CD8-positive, alpha-beta memory T cell (primary cell): ENCODE data around the gene APOD. TPM values are rescaled to one million over a fixed set of nuclear protein-coding genes. Genes with fewer than 3 reads are reported as not detected.
A peak's percentile ranks its signal among the peaks of the same experiment; 100 is the strongest.

Source experiments
- CTCF ChIA-PET: fragments of 350-600 bp; sonication (Branson Sonifier 250); formaldehyde crosslinking; loops from one replicate; lab custom pipeline; 2021; ENCODE audit warnings: antibody characterized with exemption; lab: Charles Lee
- POLR2A ChIA-PET: fragments of 350-600 bp; sonication (Branson Sonifier 250); formaldehyde crosslinking; loops from one replicate; lab custom pipeline; 2021; ENCODE audit warnings: antibody characterized with exemption; lab: Charles Lee
- DNase-seq, 5 donors: peaks; one replicate each; pipeline versions ENCODE4 v3.0.0 to v3.0.0-alpha.2; 2020 to 2022; ENCODE audit warnings: mixed read lengths in 1 of 5
- H3K27ac ChIP-seq: one replicate; pipeline ENCODE4 v1.7.0; 2013; ENCODE audit warnings: low read depth, mild to moderate bottlenecking, low read length, moderate library complexity
- H3K27me3 ChIP-seq: 2 replicates; pipeline ENCODE4 v1.7.0; 2013; ENCODE audit warnings: low read length, mild to moderate bottlenecking; ENCODE audit not compliant: insufficient read depth, poor library complexity, severe bottlenecking
- H3K36me3 ChIP-seq: 2 replicates; pipeline ENCODE4 v1.7.0; 2013; ENCODE audit warnings: mild to moderate bottlenecking, low read length, moderate library complexity; ENCODE audit not compliant: insufficient read depth
- H3K4me1 ChIP-seq: 2 replicates; pipeline ENCODE4 v1.7.0; 2013; ENCODE audit warnings: mild to moderate bottlenecking, low read length, moderate library complexity; ENCODE audit not compliant: insufficient read depth
- H3K4me3 ChIP-seq: 2 replicates; pipeline ENCODE4 v1.7.0; 2013; ENCODE audit warnings: mild to moderate bottlenecking, low read length
- H3K9me3 ChIP-seq: 2 replicates; pipeline ENCODE4 v1.7.0; 2013; ENCODE audit warnings: mild to moderate bottlenecking, low read length
- H3K27ac Mint-ChIP-seq, 8 donors: one replicate each; pipeline ENCODE4 v1.8.0; 2020 to 2021; ENCODE audit warnings: mixed read lengths in 8 of 8, mild to moderate bottlenecking in 6 of 8, inconsistent platforms in 3 of 8, moderate library complexity in 3 of 8
- H3K27me3 Mint-ChIP-seq, 2 donors: one replicate each; pipeline ENCODE4 v1.8.0; 2020 to 2021; ENCODE audit warnings: mixed read lengths in 2 of 2, mild to moderate bottlenecking in 1 of 2, moderate library complexity in 1 of 2
- H3K36me3 Mint-ChIP-seq, 3 donors: one replicate each; pipeline ENCODE4 v1.8.0; 2020 to 2021; ENCODE audit warnings: mixed read lengths in 3 of 3, inconsistent platforms in 1 of 3, mild to moderate bottlenecking in 1 of 3
- H3K4me1 Mint-ChIP-seq, 3 donors: one replicate each; pipeline ENCODE4 v1.8.0; 2020 to 2021; ENCODE audit warnings: mixed read lengths in 3 of 3, inconsistent platforms in 1 of 3, mild to moderate bottlenecking in 1 of 3
- H3K4me3 Mint-ChIP-seq, 7 donors: one replicate each; pipeline ENCODE4 v1.8.0; 2020 to 2021; ENCODE audit warnings: mixed read lengths in 7 of 7, mild to moderate bottlenecking in 6 of 7, moderate library complexity in 4 of 7, inconsistent platforms in 2 of 7
- H3K9me3 Mint-ChIP-seq, 5 donors: one replicate each; pipeline ENCODE4 v1.8.0; 2020 to 2022; ENCODE audit warnings: mixed read lengths in 5 of 5, mild to moderate bottlenecking in 3 of 5, moderate library complexity in 2 of 5, inconsistent platforms in 1 of 5
- polyA plus RNA-seq: library from polyadenylated mRNA; unstranded; fragments of 300-500 nt; fragmentation: Illumina TruSeq; gene quantifications from one replicate; pipeline ENCODE4 v1.2.3, GENCODE V29; 2021
- total RNA-seq, 2 experiments: library from RNA; stranded (reverse); gene quantifications; one replicate each; pipeline ENCODE4 v1.2.3, GENCODE V29; 2021

The APOD gene
- total and polyA plus RNA-seq, 3 experiments from 2014 or later: 0.20 TPM; not detected in 2

GRCh38 chr3:195548006-195548405, 35.7 kb downstream of the APOD start:
- POLR2A ChIA-PET: no interaction called here

GRCh38 chr3:195546130-195546560, 37.6 kb downstream of the APOD start:
- Histone ChIP-seq H3K9me3 (no peaks in the 10 kb centered on the region), H3K4me3 (peak overlapping the region; percentile 58), H3K27me3 (no peaks in the 10 kb centered on the region), H3K36me3 (no peaks in the 10 kb centered on the region), H3K4me1 (peaks cover 73% of the 10 kb centered on the region), H3K27ac (no peak overlapping the region)
- Mint-ChIP-seq H3K27ac (peak overlapping the region; percentile 80 to 97 (median 94)), H3K27me3 (no peaks in the 10 kb centered on the region), H3K36me3 (peaks cover 0 to 19% (median 0%) of the 10 kb centered on the region in 3 donors), H3K4me3 (peak overlapping the region; percentile 81 to 98 (median 88)), H3K9me3 (no peaks in the 10 kb centered on the region), H3K4me1 (peaks cover 71 to 78% (median 77%) of the 10 kb centered on the region in 3 donors)
- no peak for DNase-seq
- CTCF ChIA-PET: interaction anchor here (1.0 to 1.3 kb wide), 3 partner anchors 11 to 305 kb away, joined by 3 to 5 read pairs (median 3); no protein-coding TSS in a partner anchor
- POLR2A ChIA-PET: interaction anchor here (0.7 to 1.7 kb wide), 3 partner anchors 10 to 276 kb away, joined by 3 read pairs; no protein-coding TSS in a partner anchor

More at GRCh38 chr3:195548006-195548405, 35.7 kb downstream of the APOD start:
- H3K36me3 ChIP-seq: no peaks in the 10 kb centered on the region
- DNase-seq: no peak
- peak overlapping the region; percentile 1 to 85 (median 58) for H3K4me3 Mint-ChIP-seq
- CTCF ChIA-PET: no interaction called here
- H3K27me3 ChIP-seq: no peaks in the 10 kb centered on the region
- H3K36me3 Mint-ChIP-seq: peaks cover 0 to 4% (median 0%) of the 10 kb centered on the region in 3 donors
- H3K9me3 Mint-ChIP-seq: no peaks in the 10 kb centered on the region
- peaks cover 92% of the 10 kb centered on the region for H3K4me1 ChIP-seq
- H3K4me1 Mint-ChIP-seq: peaks cover 79 to 91% (median 90%) of the 10 kb centered on the region in 3 donors
- H3K4me3 ChIP-seq: no peak overlapping the region
- H3K27ac ChIP-seq: no peak overlapping the region
- peak overlapping the region; percentile 55 to 87 (median 85) for H3K27ac Mint-ChIP-seq
- no peaks in the 10 kb centered on the region for H3K9me3 ChIP-seq
- H3K27me3 Mint-ChIP-seq: no peaks in the 10 kb centered on the region

GRCh38 chr3:195544634-195545033, 39.1 kb downstream of the APOD start:
- H3K27me3 Mint-ChIP-seq: no peaks in the 10 kb centered on the region
- peaks cover 0 to 30% (median under 1%) of the 10 kb centered on the region in 3 donors for H3K36me3 Mint-ChIP-seq
- H3K9me3 Mint-ChIP-seq: no peaks in the 10 kb centered on the region
- H3K4me3 ChIP-seq: no peak overlapping the region
- peak overlapping the region; percentile 85 to 98 (median 95) for H3K4me3 Mint-ChIP-seq
- CTCF ChIA-PET: interaction anchor here (3.8 kb wide), 1 partner anchor 274 kb away, joined by 24 read pairs; the partner anchor contains the start of gene XXYLT1
- H3K9me3 ChIP-seq: no peaks in the 10 kb centered on the region
- no peak for DNase-seq
- H3K36me3 ChIP-seq: no peaks in the 10 kb centered on the region
- H3K27ac Mint-ChIP-seq: peak overlapping the region in 7 of 8 donors; percentile 84 to 97 (median 93)
- H3K4me1 ChIP-seq: peaks cover 70% of the 10 kb centered on the region
- POLR2A ChIA-PET: no interaction called here
- peaks cover 72 to 78% (median 77%) of the 10 kb centered on the region in 3 donors for H3K4me1 Mint-ChIP-seq
- H3K27me3 ChIP-seq: no peaks in the 10 kb centered on the region
- H3K27ac ChIP-seq: no peak overlapping the region

DNA sequence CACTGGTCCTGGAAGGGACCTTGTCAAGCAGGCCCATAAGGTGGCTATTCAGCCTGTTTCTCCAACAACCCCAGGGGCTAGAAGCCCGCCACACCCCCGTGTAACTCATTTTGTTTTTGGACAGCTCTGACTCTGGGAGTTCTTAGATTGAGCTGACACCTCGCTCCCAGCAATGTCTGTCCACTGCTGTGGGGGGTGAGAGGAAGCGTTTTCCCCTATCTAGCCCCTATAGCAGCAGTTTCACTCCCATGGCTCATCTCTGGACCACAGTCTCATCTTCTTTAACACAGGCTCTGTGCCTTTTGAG, 39.6 kb downstream of the APOD start:
- CTCF ChIA-PET: interaction anchor here (3.8 kb wide), 1 partner anchor 273 kb away, joined by 24 read pairs; the partner anchor contains the start of gene XXYLT1
- H3K4me3 ChIP-seq: peak overlapping the region; percentile 85
- H3K9me3 Mint-ChIP-seq: no peaks in the 10 kb centered on the region

GRCh38 chr3:195543500-195544229, 40.1 kb downstream of the APOD start:
- peak in 1 of 5 donors; percentile 53 for DNase-seq
- no peaks in the 10 kb centered on the region for H3K27me3 Mint-ChIP-seq
- H3K9me3 Mint-ChIP-seq: no peaks in the 10 kb centered on the region
- Histone ChIP-seq H3K4me1 (peaks cover 71% of the 10 kb centered on the region), H3K9me3 (no peaks in the 10 kb centered on the region), H3K36me3 (no peaks in the 10 kb centered on the region), H3K27me3 (no peaks in the 10 kb centered on the region), H3K27ac (peak overlapping the region; percentile 88), H3K4me3 (peak overlapping the region; percentile 85)
- H3K4me3 Mint-ChIP-seq: peak overlapping the region; percentile 85 to 98 (median 95)
- peaks cover 75 to 82% (median 81%) of the 10 kb centered on the region in 3 donors for H3K4me1 Mint-ChIP-seq
- ChIA-PET CTCF (interaction anchor here (0.7 to 3.8 kb wide), 6 partner anchors 11 to 273 kb away, joined by 3 to 24 read pairs (median 4); partner anchors contain the start of gene XXYLT1), POLR2A (interaction anchor here (0.5 to 3.9 kb wide), 8 partner anchors 8 to 364 kb away, joined by 3 to 36 read pairs (median 6); partner anchors contain the start of genes ACAP2 and XXYLT1)
- H3K27ac Mint-ChIP-seq: peak overlapping the region; percentile 84 to 97 (median 93)
- peaks cover 0 to 38% (median 4%) of the 10 kb centered on the region in 3 donors for H3K36me3 Mint-ChIP-seq

More for the DNA sequence above, 39.6 kb downstream of the APOD start:
- Mint-ChIP-seq H3K27me3 (no peaks in the 10 kb centered on the region), H3K27ac (peak overlapping the region; percentile 84 to 97 (median 93)), H3K36me3 (peaks cover 0 to 35% (median 4%) of the 10 kb centered on the region in 3 donors), H3K4me1 (peaks cover 74 to 82% (median 81%) of the 10 kb centered on the region in 3 donors), H3K4me3 (peak overlapping the region; percentile 85 to 98 (median 95))
- no peak for DNase-seq
- POLR2A ChIA-PET: no interaction called here
- no peaks in the 10 kb centered on the region for H3K27me3 ChIP-seq
- H3K9me3 ChIP-seq: no peaks in the 10 kb centered on the region
- no peak overlapping the region for H3K27ac ChIP-seq
- H3K36me3 ChIP-seq: no peaks in the 10 kb centered on the region
- H3K4me1 ChIP-seq: peaks cover 71% of the 10 kb centered on the region

DNA sequence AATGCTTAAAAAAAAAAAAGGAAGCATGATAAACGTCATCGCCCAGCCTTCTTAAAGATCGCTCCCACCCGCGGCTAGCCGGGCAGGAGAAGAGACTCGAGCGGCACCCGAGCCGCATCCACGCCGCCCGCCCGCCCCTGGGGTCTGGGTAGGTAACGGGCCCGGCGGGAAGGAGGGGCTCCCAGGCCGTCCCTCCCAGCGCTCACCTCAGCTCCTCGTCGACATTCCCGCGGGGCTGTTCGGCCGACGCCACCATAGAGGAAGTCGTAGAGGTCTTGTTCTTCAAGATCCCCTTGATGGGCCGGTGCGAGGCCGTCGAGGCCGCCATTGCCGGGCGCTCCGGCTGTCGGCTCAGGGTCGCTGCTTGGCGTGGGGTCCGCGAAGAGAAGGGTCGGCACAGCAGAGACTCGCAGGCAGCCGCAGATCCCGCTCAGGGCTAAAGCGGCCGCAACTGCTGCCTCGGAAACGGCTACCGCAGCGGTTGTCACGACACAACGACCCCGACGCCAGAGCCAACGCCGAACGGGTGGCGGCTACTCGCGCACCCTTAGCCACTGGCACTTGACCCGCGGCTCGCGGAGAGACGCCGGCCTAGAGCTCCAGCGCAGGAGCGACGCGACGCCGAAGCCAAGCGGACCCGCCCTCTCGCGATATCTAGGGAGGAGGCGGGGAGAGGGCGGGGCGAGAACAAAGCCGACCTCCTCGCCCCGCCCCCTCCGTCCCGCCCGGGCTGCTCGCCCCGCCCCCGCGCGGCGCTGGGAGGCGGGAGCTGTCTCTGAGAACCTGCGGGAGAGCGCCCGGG, 40.8 kb downstream of the APOD start, which contains the start of gene PPP1R2:
PPP1R2 (minus strand) TSS at position 628 of the 802 bp plus-strand sequence; CDS start at position 328, 300 bp downstream.
- H3K4me3 ChIP-seq: peak within 1 kb of the TSS; percentile 85
- Mint-ChIP-seq H3K27ac (peak within 1 kb of the TSS; percentile 84 to 99 (median 95)), H3K4me1 (peaks cover 75 to 82% (median 81%) of the 10 kb centered on the region in 3 donors), H3K4me3 (peak within 1 kb of the TSS; percentile 85 to 98 (median 95)), H3K36me3 (peaks cover 0 to 41% (median 4%) of the 10 kb centered on the region in 3 donors), H3K9me3 (no peaks in the 10 kb centered on the region), H3K27me3 (no peaks in the 10 kb centered on the region)
- peak; percentile 89 to 93 (median 92) for DNase-seq
- H3K4me1 ChIP-seq: peaks cover 71% of the 10 kb centered on the region
- ChIA-PET CTCF (interaction anchor here (0.6 to 3.8 kb wide), 15 partner anchors 9 to 307 kb away, joined by 3 to 24 read pairs (median 3); partner anchors contain the start of gene XXYLT1), POLR2A (interaction anchor here (0.5 to 3.9 kb wide), 14 partner anchors 9 to 856 kb away, joined by 3 to 36 read pairs (median 4); partner anchors contain the start of genes ACAP2 and XXYLT1)
- H3K36me3 ChIP-seq: no peaks in the 10 kb centered on the region
- H3K9me3 ChIP-seq: no peaks in the 10 kb centered on the region
- H3K27me3 ChIP-seq: no peaks in the 10 kb centered on the region
- H3K27ac ChIP-seq: peak within 1 kb of the TSS; percentile 88

DNA sequence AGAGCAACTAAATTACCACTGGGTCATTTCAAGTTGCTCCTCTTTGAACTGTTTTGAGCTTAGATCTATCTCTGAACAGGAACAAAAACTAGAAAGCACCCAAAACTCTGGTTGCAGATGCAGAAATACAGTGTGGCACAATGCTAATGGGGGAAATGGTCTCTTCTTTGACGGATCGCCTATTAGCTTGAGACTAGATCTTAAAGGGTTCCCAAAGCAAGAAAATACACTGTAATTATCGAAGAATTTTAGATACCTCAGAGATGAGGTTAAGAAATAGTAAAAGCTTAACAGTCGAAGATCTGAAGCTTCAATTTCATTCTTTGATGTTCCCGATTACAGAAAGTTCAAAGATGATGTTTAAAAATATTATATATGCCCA, 41.4 kb downstream of the APOD start:
- ChIA-PET POLR2A (interaction anchor here (0.6 to 3.9 kb wide), 11 partner anchors 9 to 955 kb away, joined by 3 to 36 read pairs (median 6); partner anchors contain the start of genes ACAP2 and XXYLT1), CTCF (interaction anchor here (0.6 to 3.8 kb wide), 12 partner anchors 9 to 308 kb away, joined by 3 to 24 read pairs (median 3); partner anchors contain the start of gene XXYLT1)
- peak in 1 of 5 donors; percentile 34 for DNase-seq
- H3K4me3 ChIP-seq: peak overlapping the region; percentile 85
- peaks cover 77 to 82% (median 81%) of the 10 kb centered on the region in 3 donors for H3K4me1 Mint-ChIP-seq
- H3K9me3 ChIP-seq: no peaks in the 10 kb centered on the region
- no peaks in the 10 kb centered on the region for H3K27me3 ChIP-seq
- H3K27ac ChIP-seq: peak overlapping the region; percentile 88
- H3K9me3 Mint-ChIP-seq: no peaks in the 10 kb centered on the region
- H3K4me1 ChIP-seq: peaks cover 72% of the 10 kb centered on the region
- no peaks in the 10 kb centered on the region for H3K27me3 Mint-ChIP-seq
- H3K4me3 Mint-ChIP-seq: peak overlapping the region; percentile 85 to 98 (median 95)
- peak overlapping the region; percentile 84 to 99 (median 94) for H3K27ac Mint-ChIP-seq
- no peaks in the 10 kb centered on the region for H3K36me3 ChIP-seq
- peaks cover 0 to 43% (median 4%) of the 10 kb centered on the region in 3 donors for H3K36me3 Mint-ChIP-seq
